GM12891 (cell line): ENCODE results near the gene TTC7B.

Experiments used
- PAX5 ChIP-seq: IDR thresholded peaks from 2 replicates; pipeline ENCODE4 v1.6.1; 2011; ENCODE audit warnings: low read length, moderate library complexity, mild to moderate bottlenecking; ENCODE audit not compliant: insufficient read depth, severe bottlenecking
- POLR2A ChIP-seq: IDR thresholded peaks from 2 replicates; pipeline ENCODE4 v1.6.1; 2011; ENCODE audit warnings: low read depth, low read length, control low read depth
- POLR2AphosphoS5 ChIP-seq: IDR thresholded peaks from 2 replicates; pipeline ENCODE4 v1.6.1; 2011; ENCODE audit warnings: low read depth, low read length, control low read depth
- POU2F2 ChIP-seq: IDR thresholded peaks from 2 replicates; pipeline ENCODE4 v1.6.1; 2011; ENCODE audit warnings: low read depth, mild to moderate bottlenecking, control low read depth, low read length, moderate library complexity
- SPI1 ChIP-seq: IDR thresholded peaks from 2 replicates; pipeline ENCODE4 v1.6.1; 2011; ENCODE audit warnings: low read depth, low read length, control low read depth
- TAF1 ChIP-seq: IDR thresholded peaks from 2 replicates; pipeline ENCODE4 v1.6.1; 2011; ENCODE audit warnings: low read depth, low read length, control low read depth

DNA sequence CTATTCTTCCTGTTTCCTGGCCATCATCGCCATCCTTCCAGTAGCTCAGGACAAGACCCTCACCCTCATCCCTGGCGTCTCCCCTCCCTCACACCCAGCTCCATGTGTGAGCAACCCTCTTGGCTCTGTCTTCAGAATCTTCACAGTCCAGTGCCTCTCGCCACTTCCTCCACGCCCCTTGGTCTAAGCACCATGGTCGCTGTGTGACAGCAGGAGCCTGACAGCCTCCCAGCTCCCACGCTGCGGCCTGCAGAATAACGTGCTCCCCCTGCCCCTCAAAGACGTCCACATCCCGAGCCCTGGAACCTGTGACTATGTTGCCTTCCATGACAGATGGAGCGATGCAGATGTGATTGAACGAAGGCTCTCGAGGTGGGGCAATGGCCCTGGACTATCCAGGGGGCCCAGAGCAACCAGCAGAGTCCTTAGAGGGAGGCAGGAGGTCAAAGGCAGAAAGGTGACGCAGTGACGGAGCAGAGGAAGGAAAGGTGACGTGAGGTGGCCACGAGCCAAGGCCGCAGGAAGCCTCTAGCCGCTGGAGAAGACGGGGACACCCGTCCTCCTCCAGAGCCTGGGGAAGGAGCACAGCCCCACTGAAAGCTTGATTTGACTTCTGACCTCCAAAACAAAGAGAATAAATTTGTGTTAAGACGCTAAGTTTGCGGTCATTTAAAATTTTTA is 279.6 kb downstream of the TTC7B start:
- no peak for TF ChIP-seq POLR2A
- TF ChIP-seq POU2F2, result no peak
- no peak for TF ChIP-seq TAF1
- TF ChIP-seq POLR2AphosphoS5, result no peak
- TF ChIP-seq SPI1, result no peak
- no peak for TF ChIP-seq PAX5
